Omental fat pad (tissue), 4 donors: ENCODE measurements around the gene PDLIM1. TPM values are rescaled to one million over a fixed set of nuclear protein-coding genes. Genes with fewer than 3 reads are reported as not detected.

Experiments used
- ATAC-seq: fragments of 150-250 bp; one replicate; pipeline ENCODE4 v1.9.1; 2016; ENCODE audit warnings: mild to moderate bottlenecking, moderate library complexity; ENCODE audit not compliant: low FRiP score
- DNase-seq: peaks from one replicate; pipeline ENCODE4 v3.0.0-alpha.2; 2019; ENCODE audit warnings: low spot score
- CTCF ChIP-seq, 3 donors: fragments of 450-650 bp; IDR thresholded peaks; one replicate each; pipeline ENCODE4 v1.5.1; 2016 to 2017; ENCODE audit warnings: antibody characterized with exemption in 3 of 3, mild to moderate bottlenecking in 3 of 3, moderate library complexity in 2 of 3
- total RNA-seq, 4 donors: library from RNA; depleted of rRNA; stranded (reverse); fragments of >200 nt; gene quantifications; one replicate each; pipeline ENCODE4 v1.1.0, GENCODE V29; 2016

Gene PDLIM1
- total RNA-seq, 4 donors from 2014 or later = 85.6 to 175 (median 122) TPM

GRCh38 chr10:95289921-95290421 is 832 bp downstream of the PDLIM1 start:
- no peak for DNase-seq
- no peak for ATAC-seq
- no peak for TF ChIP-seq CTCF (IDR thresholded peaks at IDR 0.05)

- no peak for ATAC-seq
- DNase-seq = no peak
- TF ChIP-seq CTCF (IDR thresholded peaks at IDR 0.05) = no peak
Measured at GRCh38 chr10:95289003-95289920, 1.5 kb downstream of the PDLIM1 start.

- ATAC-seq = no peak
- no peak for TF ChIP-seq CTCF (IDR thresholded peaks at IDR 0.05)
- no peak for DNase-seq
Measured at GRCh38 chr10:95288303-95288702, 2.5 kb downstream of the PDLIM1 start.

- DNase-seq (no peak), ATAC-seq (no peak)
- TF ChIP-seq CTCF (IDR thresholded peaks at IDR 0.05) = no peak
Measured at GRCh38 chr10:95287281-95287680, 3.5 kb downstream of the PDLIM1 start.

- DNase-seq (no peak), ATAC-seq (no peak)
- TF ChIP-seq CTCF (IDR thresholded peaks at IDR 0.05) = no peak
Measured at GRCh38 chr10:95286707-95287106, 4.1 kb downstream of the PDLIM1 start.

GRCh38 chr10:95285556-95285955 is 5.2 kb downstream of the PDLIM1 start:
- ATAC-seq (no peak), DNase-seq (no peak)
- TF ChIP-seq CTCF (IDR thresholded peaks at IDR 0.05) = no peak

GRCh38 chr10:95284807-95285206 is 6.0 kb downstream of the PDLIM1 start:
- TF ChIP-seq CTCF (IDR thresholded peaks at IDR 0.05) = no peak
- DNase-seq (no peak), ATAC-seq (no peak)
